ENCODE data around the gene ANKRD40.
A peak's percentile ranks its signal among the peaks of the same experiment; 100 is the strongest.

Gene ANKRD40

GRCh38 chr17:50697663-50698272 lies 9.9 kb downstream of the ANKRD40 start:
- H3K4me1 Mint-ChIP-seq, result peaks cover 6 to 13% of the 10 kb centered on the region in 2 donors
- no peak for DNase-seq
- no peak overlapping the region for H3K27ac Mint-ChIP-seq
- no peaks in the 10 kb centered on the region for H3K27me3 Mint-ChIP-seq
- H3K36me3 Mint-ChIP-seq, result peaks cover 26 to 59% of the 10 kb centered on the region in 2 donors
- no peaks in the 10 kb centered on the region for H3K9me3 Mint-ChIP-seq
- ATAC-seq (replicated peaks), result no peak
- H3K4me3 Mint-ChIP-seq, result no peak overlapping the region

- no peak for DNase-seq
- Mint-ChIP-seq H3K9me3 (no peaks in the 10 kb centered on the region), H3K36me3 (peaks cover 29 to 63% of the 10 kb centered on the region in 2 donors)
Observed at GRCh38 chr17:50697062-50697461, 10.7 kb downstream of the ANKRD40 start.

GRCh38 chr17:50696365-50696879 lies 11.3 kb downstream of the ANKRD40 start:
- ATAC-seq (replicated peaks) (no peak), DNase-seq (no peak)
- H3K27me3 Mint-ChIP-seq, result no peaks in the 10 kb centered on the region
- H3K4me3 Mint-ChIP-seq, result no peak overlapping the region
- H3K36me3 Mint-ChIP-seq, result peaks cover 27 to 58% of the 10 kb centered on the region in 2 donors
- no peak overlapping the region for H3K27ac Mint-ChIP-seq
- peaks cover 4 to 5% of the 10 kb centered on the region in 2 donors for H3K4me1 Mint-ChIP-seq
- H3K9me3 Mint-ChIP-seq, result no peaks in the 10 kb centered on the region

More at GRCh38 chr17:50697062-50697461, 10.7 kb downstream of the ANKRD40 start:
- Mint-ChIP-seq H3K27ac (no peak overlapping the region), H3K4me3 (no peak overlapping the region), H3K27me3 (no peaks in the 10 kb centered on the region), H3K4me1 (peaks cover 6 to 10% of the 10 kb centered on the region in 2 donors)
- no peak for ATAC-seq (replicated peaks)

- DNase-seq (no peak), ATAC-seq (replicated peaks) (no peak)
- Mint-ChIP-seq H3K36me3 (peaks cover 20 to 37% of the 10 kb centered on the region in 2 donors), H3K4me1 (peaks cover 1 to 5% of the 10 kb centered on the region in 2 donors), H3K27ac (peak overlapping the region; percentile 70), H3K4me3 (no peak overlapping the region), H3K27me3 (no peaks in the 10 kb centered on the region), H3K9me3 (no peaks in the 10 kb centered on the region)
Observed at GRCh38 chr17:50693036-50693682, 14.6 kb downstream of the ANKRD40 start.

GRCh38 chr17:50692448-50693035 lies 15.2 kb downstream of the ANKRD40 start:
- Mint-ChIP-seq H3K4me3 (no peak overlapping the region), H3K36me3 (peaks cover 20 to 37% of the 10 kb centered on the region in 2 donors), H3K27me3 (no peaks in the 10 kb centered on the region), H3K9me3 (no peaks in the 10 kb centered on the region), H3K4me1 (peaks cover 1 to 5% of the 10 kb centered on the region in 2 donors), H3K27ac (peak overlapping the region; percentile 70)
- DNase-seq (no peak), ATAC-seq (replicated peaks) (no peak)

- H3K9me3 Mint-ChIP-seq, result no peaks in the 10 kb centered on the region
- ATAC-seq (replicated peaks) (no peak), DNase-seq (no peak)
- peaks cover 1 to 5% of the 10 kb centered on the region in 2 donors for H3K4me1 Mint-ChIP-seq
- peaks cover 17 to 30% of the 10 kb centered on the region in 2 donors for H3K36me3 Mint-ChIP-seq
- no peak overlapping the region for H3K27ac Mint-ChIP-seq
- H3K4me3 Mint-ChIP-seq, result no peak overlapping the region
- no peaks in the 10 kb centered on the region for H3K27me3 Mint-ChIP-seq
Observed at GRCh38 chr17:50691550-50692447, 15.9 kb downstream of the ANKRD40 start.

- H3K9me3 Mint-ChIP-seq, result no peaks in the 10 kb centered on the region
- peaks cover 14 to 23% of the 10 kb centered on the region in 2 donors for H3K36me3 Mint-ChIP-seq
- peaks cover 0 to 4% of the 10 kb centered on the region in 2 donors for H3K27me3 Mint-ChIP-seq
- H3K4me1 Mint-ChIP-seq, result peaks cover 1 to 5% of the 10 kb centered on the region in 2 donors
- H3K4me3 Mint-ChIP-seq, result no peak overlapping the region
- ATAC-seq (replicated peaks), result no peak
- no peak for DNase-seq
- no peak overlapping the region for H3K27ac Mint-ChIP-seq
Observed at GRCh38 chr17:50690887-50691549, 16.7 kb downstream of the ANKRD40 start.

GRCh38 chr17:50689956-50690886 lies 17.5 kb downstream of the ANKRD40 start:
- Mint-ChIP-seq H3K4me1 (no peaks in the 10 kb centered on the region), H3K9me3 (no peaks in the 10 kb centered on the region), H3K27ac (no peak overlapping the region), H3K27me3 (peaks cover 0 to 4% of the 10 kb centered on the region in 2 donors), H3K4me3 (no peak overlapping the region), H3K36me3 (peaks cover 7 to 16% of the 10 kb centered on the region in 2 donors)
- ATAC-seq (replicated peaks), result no peak
- DNase-seq, result no peak

- H3K4me1 Mint-ChIP-seq, result no peaks in the 10 kb centered on the region
- DNase-seq (no peak), ATAC-seq (replicated peaks) (peak in 1 of 2 donors; percentile 23)
- H3K4me3 Mint-ChIP-seq, result no peak overlapping the region
- H3K36me3 Mint-ChIP-seq, result peaks cover 5 to 11% of the 10 kb centered on the region in 2 donors
- peaks cover 0 to 4% of the 10 kb centered on the region in 2 donors for H3K27me3 Mint-ChIP-seq
- no peaks in the 10 kb centered on the region for H3K9me3 Mint-ChIP-seq
- no peak overlapping the region for H3K27ac Mint-ChIP-seq
Observed at GRCh38 chr17:50689251-50689650, 18.5 kb downstream of the ANKRD40 start.

- Mint-ChIP-seq H3K4me1 (no peaks in the 10 kb centered on the region), H3K4me3 (no peak overlapping the region), H3K27ac (no peak overlapping the region), H3K36me3 (peaks cover 4 to 11% of the 10 kb centered on the region in 2 donors), H3K9me3 (no peaks in the 10 kb centered on the region), H3K27me3 (peaks cover 0 to 4% of the 10 kb centered on the region in 2 donors)
- ATAC-seq (replicated peaks), result peak in 1 of 2 donors; percentile 36
- DNase-seq, result no peak
Observed at GRCh38 chr17:50688245-50688644, 19.5 kb downstream of the ANKRD40 start.

- Mint-ChIP-seq H3K27me3 (peaks cover 5 to 7% of the 10 kb centered on the region in 2 donors), H3K4me3 (no peak overlapping the region), H3K9me3 (no peaks in the 10 kb centered on the region), H3K27ac (no peak overlapping the region), H3K4me1 (no peaks in the 10 kb centered on the region), H3K36me3 (peaks cover 0 to 6% of the 10 kb centered on the region in 2 donors)
- no peak for ATAC-seq (replicated peaks)
- DNase-seq, result no peak
Observed at GRCh38 chr17:50687200-50688066, 20.3 kb downstream of the ANKRD40 start.
